GM21423 (cell line): ENCODE data around the gene MYCL.

Source experiments
- ATAC-seq: cut with Tn5 transposase; IDR thresholded peaks from one replicate; pipeline ENCODE4 v1.9.1; 2021; ENCODE audit warnings: mild to moderate bottlenecking, moderate library complexity; ENCODE audit not compliant: unreplicated experiment

MYCL gene, protein sequence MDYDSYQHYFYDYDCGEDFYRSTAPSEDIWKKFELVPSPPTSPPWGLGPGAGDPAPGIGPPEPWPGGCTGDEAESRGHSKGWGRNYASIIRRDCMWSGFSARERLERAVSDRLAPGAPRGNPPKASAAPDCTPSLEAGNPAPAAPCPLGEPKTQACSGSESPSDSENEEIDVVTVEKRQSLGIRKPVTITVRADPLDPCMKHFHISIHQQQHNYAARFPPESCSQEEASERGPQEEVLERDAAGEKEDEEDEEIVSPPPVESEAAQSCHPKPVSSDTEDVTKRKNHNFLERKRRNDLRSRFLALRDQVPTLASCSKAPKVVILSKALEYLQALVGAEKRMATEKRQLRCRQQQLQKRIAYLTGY

DNA sequence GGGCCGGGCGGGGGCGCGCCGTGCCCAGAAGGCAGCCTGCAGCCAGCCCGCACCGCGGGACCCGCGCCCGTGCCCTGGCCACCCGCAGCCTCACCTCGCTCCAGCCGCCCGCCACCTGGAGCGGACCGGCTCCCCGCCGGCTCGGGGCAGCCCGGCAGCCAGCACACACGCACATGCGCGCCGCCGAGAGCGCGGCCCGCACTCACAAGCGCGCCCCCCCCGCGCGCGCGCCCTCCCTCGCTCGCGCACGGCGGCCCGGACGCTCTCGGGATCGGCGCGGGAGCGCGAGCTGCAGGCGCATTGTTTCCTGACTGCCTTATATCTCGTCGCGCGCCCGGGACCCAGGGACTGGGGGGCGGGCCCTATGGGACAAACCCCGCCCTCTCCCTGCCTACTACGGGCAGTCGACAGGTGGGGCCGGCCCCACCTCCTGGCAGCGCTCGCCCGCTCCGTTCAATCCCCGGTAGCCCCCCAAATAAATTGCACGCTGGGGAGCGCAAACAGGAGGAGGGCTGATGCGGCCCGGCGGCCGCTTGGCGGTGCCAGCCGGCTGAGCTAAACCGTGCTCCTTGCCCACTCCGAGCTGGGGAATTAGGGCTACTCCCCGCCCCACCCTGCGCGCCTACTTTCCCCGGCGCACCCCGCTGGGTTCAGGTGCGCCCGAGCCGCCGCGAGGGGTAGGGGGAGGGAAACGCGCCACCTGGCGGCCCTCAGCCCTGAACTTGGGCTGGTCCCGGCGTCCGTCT is at the start of gene MYCL:
Gene MYCL (minus strand): TSS at position 204 of the 746 bp plus-strand sequence. CDS start 483 bp downstream, outside the sequence.
- ATAC-seq: peak; percentile 62

DNA sequence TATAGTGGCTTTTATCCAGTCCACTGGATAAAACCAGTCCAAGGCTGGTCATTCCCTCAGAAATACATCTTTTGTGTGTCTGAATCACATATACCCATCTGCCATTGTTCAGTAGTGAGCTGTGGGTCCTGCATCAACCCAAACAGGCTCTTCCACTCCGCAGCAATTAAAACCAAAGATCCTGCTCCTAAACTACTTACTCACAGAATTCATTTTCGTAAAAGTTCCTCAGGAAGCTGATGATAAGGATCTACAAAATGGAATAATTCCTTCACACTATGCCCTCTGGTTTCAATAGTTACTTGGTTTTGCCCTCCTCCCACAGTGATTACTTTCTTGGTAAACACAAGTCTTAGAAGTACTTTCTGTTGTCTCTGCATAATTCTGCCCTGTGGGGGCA is 48.2 kb upstream of the MYCL start:
- ATAC-seq: no peak

DNA sequence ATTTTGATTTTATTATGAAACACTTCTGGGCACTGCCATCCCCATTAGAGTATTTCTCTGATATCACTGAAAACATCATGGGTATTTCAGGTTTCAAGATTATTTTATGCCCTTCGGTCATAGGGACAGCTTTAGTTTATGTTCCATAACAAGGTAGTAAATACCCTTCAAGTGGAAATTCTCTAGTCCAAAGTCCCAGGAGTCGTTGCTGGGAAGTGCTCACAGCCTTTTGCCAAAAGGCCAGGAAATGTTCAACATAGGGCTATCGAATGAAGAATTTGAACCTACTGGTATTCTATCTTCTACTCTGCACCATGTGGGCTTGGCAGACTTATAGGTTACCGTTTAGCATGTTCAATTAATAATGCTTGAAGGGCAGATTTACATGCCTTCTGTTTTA is 45.5 kb upstream of the MYCL start:
- no peak for ATAC-seq

DNA sequence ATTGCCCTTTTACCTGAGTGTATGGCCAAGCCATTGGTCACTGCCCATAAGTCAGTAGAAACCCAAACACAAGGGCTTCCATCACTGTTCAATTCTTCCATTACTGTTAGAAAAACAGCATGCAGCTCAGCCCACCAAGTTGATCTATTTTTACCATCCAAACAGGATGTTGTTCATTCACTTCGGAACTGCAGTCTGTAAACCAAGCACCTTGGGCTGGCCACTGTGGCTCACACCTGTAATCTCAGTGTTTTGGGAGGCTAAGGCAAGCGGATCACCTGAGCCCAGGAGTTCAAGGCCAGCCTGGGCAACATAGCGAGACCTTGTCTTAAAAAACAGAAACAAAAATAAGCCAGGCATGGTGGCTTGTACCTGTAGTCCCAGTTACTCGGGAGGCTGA is 44.5 kb upstream of the MYCL start:
- ATAC-seq: no peak

DNA sequence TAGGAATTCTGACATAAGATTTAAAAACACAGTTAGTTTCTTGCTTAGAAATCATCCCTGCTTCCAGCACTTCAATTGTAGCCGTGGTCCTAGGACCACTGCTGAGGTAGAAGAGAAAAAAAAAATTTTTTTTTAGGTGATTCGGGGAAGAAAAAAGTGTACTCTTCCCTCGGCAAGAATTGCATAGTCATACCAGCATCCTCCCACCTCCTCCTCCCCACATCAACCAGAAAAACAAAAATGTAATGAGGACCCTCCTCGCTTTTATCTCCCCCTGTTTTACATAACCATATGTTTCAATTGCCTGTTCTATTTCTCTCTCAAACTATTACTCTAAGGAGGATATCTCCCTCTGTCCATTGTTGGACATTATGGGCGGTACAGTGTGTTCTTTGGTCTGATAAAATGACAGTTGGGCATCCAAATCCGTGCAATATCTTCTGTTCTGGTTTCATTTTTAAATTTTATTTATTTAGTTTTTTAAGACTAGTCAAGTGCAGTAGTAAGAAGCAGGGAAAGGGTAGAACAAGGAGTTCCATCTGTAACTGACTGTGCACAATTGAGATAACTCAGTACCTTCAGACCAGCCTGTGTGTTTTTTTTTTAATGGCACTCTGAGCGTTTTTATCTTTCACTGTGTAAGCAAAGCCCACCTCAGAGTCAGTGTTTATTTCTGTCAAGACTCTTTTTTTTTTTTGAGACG is 42.8 kb upstream of the MYCL start:
- ATAC-seq: no peak

- ATAC-seq: no peak
Measured at GRCh38 chr1:39943471-39944290, 42.0 kb upstream of the MYCL start.

DNA sequence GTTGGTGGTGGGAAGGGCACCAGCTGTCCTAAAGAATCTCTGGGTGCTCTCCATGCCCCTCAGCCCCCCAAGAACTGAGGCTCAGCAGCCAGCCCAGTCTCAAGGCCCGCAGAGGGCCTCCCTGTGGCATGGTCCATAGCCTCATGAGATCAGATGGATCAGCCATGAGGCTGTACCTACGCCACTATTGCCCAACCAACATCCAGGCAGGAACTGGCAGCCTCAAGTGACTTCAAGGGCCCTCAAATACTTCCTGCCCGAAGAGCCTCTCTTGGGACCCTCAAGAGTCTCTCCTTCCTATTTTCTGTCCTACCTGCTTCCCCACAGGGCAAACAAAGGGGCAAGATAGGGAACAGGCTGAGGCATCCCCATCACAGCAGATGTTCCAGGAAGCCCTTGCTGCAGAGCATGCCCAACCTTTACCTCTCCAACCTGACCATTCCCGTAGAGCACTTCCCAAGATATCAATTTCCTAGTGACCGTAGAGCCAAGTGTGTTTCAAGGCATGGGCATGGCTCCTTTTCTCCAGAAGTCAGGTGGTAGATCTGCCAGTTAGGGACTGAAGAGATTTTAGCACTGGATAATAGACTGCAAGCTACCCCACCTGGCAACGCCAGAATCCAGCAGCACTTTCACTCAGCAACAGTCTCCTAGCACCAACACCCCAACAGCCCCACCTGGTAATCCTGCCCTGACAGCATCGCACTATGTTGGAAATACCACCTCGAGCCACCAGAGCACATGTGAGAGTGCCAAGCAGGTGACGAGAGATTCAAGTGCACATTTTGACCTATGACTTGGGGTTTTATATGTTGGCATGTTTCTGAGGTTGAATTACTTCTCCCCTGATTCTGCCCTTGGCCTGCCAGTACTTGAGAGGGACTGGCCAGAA is 39.5 kb upstream of the MYCL start:
- no peak for ATAC-seq

DNA sequence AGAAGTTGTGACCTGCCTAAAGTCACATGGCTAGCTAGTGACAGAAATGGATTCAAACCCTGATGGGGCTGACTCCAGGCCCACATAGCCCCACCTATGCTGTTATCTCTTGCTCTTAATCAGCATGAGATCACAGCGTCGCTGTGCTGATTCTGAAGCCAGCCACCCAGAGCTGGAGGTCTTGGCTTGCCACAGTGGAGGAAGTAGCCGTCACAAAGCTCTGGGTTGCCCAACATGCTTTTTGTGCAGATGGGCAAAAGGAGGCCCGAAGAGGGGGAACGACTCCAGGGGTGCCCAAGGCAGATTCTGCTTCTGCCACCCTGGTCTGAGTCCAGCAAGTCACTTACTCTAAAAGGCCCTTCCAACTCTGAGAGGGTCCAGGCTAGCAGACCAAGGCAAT is 38.5 kb upstream of the MYCL start:
- ATAC-seq: no peak

GRCh38 chr1:39938856-39939255 is 37.1 kb upstream of the MYCL start:
- no peak for ATAC-seq

GRCh38 chr1:39936724-39937491 is 35.2 kb upstream of the MYCL start:
- ATAC-seq: no peak

GRCh38 chr1:39933956-39934941 is 32.5 kb upstream of the MYCL start:
- no peak for ATAC-seq

DNA sequence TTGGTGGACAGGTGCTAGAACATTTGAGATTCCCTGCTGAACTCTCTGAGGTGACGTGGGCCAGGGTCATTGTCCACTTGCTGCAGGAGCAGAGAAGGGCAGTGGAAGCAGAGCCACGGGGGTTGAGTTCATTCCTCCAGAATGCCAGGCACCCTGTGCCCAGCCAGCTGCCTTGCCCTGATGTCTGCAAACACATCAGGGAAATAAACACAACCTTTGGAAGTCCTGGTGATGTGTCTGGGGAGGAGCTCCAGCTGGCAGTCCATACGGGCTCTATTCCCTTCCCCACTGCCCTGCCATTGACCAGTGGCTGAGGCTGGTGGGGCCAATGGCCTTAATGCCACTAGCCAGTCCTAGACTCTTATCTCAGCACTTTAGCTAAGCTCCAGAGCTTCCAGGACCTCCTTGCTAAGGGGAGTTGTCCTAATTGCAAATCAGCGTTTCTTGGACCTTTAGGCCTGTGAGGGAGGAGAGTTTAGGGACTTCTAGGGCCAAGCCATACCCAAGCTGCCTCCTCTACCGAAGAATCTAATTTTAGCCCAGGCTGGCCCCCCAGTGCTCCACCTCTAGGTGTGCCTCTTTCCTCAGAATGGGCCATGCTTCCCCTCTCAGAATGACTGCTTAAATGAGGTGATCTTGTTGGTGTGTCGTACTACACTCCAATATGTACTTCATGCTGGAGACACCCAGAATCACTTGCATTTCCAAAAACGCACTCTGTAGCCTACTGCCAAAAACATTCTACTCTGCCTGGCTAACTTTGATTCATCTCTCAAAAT is 27.3 kb upstream of the MYCL start:
- ATAC-seq: no peak

DNA sequence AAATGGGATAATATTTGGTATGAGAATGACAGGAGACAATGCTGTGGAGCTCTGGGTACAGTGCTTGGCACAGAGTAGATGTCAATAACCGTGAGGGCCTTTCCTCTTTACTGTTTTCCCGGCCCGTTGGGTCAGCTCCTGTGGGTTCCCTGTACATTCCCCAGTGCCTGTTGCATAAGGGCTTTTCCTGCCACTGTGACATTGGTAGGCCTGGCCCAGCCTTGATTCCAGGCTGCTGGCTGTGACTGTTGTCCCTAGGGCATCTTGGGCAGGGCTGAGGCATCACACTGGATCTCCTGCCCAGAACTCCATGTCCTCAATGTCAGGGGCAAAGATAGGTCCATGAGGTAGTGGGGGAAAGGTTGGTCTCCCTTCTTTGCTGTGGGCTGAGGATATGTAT is 25.8 kb upstream of the MYCL start:
- no peak for ATAC-seq

DNA sequence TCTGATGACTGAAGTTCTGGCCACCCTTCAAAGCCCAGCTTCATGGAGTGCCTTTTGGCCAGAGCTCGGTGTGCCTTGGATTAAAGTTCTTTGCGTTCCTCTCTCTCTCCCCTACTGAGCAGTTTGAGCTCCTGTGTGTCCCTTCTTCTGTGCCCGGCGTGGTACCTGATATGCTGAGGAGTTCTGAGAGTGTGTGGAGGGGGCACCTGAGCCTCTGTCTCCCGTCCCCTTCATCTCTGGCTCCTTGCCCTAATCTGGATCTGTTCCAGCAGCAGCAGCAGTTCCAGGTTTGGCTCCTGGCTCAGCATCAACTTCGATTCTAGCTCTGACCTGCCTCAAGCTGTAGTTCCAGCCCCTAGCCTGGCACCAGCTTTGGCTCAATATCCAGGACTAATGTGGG is 25.1 kb upstream of the MYCL start:
- ATAC-seq: no peak

GRCh38 chr1:39926343-39926793 is 24.7 kb upstream of the MYCL start:
- ATAC-seq: no peak

GRCh38 chr1:39925721-39926342 is 24.1 kb upstream of the MYCL start:
- ATAC-seq: no peak

- no peak for ATAC-seq
Measured at GRCh38 chr1:39922251-39922688, 20.6 kb upstream of the MYCL start.
